ENCODE results near the gene DUSP9.

DUSP9 gene

DNA sequence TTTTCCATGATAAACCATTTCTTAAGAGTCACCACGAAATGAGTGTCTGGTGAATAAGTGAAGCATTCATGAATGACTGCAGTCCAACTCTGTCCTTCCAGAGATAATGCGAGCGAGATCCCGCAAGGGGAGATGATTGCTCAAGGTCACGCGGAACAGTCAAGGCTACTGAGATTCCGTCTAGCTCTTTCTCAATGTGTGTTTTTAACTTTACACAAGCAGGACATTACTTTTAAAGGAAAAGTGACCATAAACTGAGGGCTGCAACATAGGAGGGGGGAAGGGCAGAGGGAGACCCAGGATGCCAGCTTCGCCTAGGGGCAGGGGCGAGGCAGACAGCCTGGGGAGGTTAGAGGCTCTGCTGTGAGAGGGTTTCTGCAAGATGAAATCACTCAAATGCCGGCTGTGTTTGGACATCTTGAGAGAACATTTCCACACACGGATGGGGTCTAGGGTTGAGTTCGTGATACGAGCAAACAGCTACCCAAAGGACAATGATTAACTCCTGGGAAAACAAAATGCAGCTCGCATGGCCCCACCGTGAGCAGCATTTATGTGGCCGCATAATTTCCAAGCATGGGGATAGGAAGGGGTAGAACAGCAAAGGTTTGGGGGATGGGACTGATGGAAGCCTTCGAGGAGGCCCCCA is 24.2 kb upstream of the DUSP9 start:
- no peak for DNase-seq

DNA sequence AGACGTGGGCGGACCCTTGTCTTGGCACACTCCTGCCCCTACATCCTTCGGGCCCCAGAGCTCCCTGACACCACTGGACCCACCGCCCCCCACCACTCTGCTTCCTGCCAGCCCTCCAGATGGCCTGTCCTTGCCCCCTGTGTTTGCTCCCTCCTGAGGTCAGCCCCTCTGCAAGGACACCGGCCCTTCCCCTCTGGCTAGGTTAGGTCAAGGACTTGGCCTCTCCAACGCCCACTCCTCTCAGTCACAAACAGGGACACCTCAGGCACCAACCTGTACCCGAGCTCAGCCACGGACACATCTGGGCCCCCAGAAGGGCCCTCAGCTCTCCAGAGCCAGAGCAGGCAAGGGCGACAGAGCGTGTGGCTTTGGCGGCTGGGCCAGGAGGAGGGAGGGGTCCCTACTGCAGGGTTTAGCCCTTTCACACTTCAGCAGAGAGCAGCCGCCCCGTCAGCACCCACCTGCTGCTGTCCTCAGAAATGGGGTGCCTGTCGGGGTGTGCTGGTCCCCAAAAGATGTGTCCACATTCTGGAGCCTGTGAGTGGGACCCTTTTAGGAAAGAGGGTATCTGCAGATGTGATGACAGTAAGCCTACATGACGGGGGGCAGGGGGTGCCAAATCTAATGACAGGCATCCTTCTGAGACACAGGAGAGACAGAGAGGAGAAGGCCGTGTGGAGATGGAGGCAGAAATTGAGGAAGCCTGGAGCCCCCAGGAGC is 23.5 kb upstream of the DUSP9 start:
- DNase-seq = no peak

DNA sequence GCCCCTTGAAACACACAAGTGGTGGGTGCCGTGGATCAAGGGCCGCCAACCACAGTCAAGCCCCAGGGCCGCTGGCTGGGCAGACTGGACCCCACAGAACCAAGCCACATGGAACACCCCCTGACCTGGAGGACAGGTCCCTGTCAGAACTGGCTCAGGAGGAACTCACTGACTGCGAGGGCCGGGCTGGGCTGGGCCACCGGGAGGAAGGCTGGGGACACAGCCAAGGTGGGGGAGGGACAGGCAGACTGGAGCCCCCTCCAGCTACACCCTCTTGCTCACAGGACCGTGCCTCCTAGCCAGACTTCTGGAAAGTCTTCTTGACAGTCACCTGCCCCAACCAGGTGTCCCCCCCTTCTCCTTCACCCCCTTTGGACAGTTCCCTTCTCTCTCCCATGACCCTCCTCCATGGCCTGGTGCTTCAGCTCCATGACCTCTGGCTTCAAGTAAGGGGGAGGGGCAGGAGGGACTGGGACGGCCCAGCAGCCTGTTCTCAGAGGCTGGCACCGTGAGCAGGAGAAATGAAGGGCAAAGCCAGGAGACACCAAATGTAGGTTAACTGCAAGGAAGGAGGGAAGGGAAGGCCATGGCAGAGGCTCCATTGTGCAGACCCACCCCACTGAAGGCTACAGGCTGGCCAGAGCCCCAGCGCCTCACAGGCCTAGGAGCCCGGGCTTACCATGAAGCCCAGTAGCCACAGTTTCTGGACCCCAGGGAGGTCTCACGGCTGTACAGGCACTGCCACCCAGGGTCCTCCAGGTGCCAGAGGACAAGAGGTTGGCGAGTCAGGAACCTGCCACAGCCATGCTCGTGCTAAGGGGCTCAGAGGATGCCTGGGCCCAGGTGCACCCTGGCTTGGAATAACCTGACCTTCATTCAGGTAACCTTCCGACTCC is 22.6 kb upstream of the DUSP9 start:
- DNase-seq = no peak

DNA sequence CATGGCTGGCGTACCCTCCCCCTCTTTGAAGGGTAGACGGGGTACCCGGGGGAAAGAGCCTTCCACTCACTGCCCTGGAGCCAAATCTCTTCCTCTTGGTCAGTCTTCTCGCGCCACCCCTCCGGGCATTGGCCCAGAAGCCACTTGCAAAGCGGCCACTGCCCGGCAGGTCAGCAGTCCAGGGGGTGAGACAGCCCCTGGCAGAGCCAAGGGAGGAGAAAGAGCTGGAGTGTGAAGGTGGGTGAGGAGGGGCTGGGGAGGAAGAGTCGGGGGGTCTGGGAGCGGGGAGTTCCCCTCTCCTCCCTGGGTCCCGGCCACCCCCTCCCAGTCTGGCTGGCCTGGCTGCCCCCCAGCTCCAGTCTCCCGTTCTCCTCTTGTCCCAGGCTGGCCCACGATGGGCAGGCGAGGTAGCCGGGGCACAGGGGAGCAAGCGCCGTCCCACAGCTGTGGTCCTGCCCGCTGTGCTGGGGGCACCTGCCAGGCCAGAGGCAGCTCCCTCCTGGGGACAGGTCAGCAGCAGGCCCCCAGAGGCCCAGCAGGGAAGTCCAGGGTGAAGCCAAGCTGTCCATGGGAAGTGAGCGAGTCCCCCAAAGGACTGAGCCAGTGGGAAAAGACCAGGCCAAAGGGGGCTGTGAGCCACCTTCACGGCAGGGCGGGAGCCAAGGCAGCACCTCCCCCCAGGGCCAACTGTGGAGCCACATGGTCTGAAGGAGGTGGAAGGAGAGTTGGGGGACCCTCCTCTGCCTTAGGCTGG is 21.6 kb upstream of the DUSP9 start:
- no peak for DNase-seq

DNA sequence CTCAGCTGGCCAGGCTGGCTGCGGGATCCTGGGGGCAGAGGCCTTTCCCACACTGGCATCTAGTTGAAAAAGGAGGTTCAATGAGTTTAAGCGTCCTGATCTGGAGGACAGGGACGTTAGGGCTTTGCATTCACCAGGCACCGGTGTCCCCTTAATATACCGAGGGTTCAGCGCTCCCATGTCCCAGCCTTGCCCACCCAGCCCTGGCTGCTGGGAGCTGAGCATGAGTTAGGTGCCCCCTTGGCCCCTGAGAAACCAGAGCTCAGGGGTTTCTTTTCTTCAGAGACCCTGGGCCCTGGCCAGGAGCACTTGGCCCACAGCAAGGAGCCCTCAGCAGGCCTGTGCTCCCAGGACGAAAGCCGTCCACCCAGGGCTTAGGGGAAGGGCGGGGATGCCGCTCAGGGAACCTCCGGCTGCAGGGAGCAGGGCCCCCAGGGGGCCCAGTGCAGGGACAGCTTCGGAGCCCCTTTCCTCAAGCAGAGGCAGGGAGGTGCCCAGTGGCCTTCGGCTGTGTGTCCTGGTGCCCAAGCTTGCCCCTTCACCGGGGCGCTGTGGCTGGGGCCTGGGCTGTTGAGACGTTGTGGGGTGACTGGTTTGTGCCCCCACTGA is 20.9 kb upstream of the DUSP9 start:
- DNase-seq = no peak

DNA sequence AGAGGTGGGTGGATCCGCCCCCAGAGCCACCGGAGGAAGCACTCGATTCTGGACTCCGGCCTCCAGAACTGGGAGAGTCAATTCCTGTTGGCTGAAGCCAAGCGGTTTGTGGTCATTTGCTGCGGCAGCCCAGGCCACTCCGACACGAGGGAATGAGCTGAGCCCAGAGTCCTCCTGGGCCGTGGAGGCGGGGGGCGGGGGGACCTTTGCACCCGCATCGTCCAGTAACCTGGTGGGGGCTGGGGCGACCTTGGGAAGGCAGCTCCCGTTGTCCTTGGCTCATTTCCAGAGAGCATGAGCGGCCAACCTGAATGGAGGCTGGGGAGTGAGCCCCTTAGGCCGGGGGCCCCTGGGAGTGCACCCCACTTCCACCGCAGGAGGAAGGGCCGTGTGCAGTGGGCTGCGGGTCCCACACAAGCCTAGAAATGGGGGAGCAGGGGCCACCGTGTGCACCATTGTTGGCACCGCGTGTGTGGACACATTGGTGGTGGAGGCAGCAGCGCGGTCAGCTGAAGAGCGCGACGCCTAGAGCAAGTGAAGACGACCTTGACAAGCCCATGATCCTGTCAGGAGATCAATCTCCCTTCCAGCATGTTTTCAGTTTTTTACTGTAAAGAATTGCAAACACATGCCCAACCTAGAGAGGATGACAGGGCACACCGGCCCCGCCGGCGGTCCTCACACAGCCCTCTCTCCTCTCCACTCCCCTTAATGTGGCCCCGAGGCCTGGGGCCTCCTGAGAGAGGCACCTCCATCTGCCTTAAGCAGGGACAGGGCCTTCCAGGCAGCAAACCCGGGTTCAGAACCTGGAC is 19.9 kb upstream of the DUSP9 start:
- no peak for DNase-seq

DNA sequence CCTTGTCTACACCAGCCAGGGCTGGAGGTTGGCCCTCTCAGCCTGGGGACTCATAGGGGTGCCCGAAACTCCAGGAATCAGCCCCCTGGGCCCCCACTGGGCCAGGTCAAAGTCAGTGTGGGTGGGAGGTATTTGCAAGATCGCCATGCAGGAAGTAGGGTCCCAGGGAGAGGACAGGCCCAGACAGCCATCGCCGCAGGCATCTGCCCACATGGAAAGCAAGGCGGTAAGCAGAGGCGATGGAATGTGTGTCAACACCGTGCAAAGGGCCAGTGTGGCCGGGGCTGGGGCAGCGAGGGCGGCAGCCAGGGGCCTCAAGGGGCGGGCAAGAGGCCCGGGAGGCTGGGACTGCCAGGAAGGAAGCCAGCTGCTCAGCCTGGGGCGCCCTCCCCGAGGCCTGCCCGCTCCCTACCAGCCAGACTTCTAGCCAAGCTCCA is 19.3 kb upstream of the DUSP9 start:
- DNase-seq = no peak

DNA sequence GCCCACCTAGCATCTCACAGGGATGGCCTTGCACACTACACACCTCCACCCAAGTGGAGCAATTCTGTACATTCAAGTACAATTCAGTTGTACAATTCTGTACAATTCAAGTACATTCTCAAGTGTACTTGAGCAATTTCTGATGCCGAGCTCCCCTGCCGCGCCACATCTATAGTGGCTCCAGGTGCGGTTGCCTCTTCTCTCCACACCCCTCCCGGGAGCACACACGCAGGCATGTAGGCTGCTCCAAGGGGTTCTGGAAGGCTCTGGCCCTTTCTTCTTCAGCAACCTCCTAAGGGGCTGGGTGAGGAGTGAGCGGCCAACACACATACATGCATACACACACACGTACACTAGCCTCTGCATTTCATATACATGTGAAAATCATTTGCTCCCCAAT is 18.9 kb upstream of the DUSP9 start:
- no peak for DNase-seq

DNA sequence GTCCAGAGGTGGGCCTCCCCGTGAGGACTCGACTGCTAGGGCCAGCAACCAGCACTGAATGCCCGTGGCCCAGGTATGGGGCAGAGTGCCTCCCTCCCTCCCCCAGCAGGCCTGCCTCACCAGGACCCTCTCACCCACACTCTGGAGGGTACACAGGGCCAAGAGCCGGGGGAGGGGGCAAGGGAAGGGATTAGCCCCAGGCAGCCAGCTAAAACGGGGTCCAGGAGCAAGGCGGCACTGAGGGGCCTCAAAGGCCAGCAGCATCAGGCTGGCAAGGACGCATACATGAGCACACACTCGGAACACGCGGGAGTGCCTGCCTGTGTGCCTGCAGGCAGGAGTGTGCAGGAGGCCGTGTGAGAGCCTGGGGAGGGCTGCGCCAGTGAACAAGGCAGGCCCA is 18.3 kb upstream of the DUSP9 start:
- no peak for DNase-seq

DNA sequence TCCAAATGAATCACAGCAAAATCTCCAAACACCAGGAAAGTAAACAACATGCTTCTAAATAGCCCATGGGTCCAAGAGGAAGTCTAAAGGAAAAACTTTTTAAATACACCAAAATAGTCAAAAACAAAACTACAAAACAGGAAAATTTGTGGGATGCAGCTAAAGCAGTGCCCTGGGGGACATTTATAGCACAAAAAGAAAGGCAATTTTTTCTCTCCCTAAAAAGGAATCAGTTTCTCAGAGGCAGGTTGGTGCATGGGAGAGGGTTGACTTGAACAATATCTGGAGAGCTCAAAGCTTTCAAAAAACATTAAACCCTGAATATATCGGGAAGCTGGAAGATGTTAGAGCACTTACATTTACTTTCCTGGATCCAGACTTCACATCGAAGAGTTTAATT is 15.7 kb upstream of the DUSP9 start:
- no peak for DNase-seq

DNA sequence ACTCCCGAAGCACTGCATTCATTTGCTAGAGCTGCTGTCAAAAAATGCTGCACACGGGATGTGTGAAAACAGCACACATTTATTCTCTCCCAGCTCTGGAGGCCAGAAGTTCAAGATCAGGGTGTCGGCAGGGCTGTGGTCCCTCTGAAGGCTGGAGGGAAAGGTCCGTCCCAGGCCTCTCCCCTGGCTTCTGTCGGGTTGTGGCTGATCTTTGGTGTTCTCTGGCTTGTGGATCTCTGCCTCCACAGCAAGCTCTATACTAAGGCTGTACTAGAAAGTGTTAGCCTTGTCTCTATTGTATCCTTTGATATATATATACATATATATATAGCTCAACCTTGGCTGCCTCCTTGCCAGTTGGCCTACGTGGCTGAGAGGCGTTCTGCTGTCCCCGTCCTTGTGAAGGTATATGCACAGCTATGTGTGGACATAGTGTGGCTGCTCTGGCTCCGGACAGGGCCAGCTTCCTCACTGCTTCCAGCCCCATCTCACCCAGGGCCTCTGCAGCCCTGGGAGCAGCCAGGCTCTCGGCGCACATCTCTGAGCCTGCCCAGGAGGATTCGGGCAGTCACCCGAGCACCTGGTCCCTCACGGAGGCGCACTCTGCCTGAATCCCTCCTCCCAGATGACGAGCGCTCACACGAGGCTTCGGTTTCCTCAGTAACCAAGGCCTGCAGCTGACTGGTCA is 15.0 kb upstream of the DUSP9 start:
- DNase-seq = no peak

DNA sequence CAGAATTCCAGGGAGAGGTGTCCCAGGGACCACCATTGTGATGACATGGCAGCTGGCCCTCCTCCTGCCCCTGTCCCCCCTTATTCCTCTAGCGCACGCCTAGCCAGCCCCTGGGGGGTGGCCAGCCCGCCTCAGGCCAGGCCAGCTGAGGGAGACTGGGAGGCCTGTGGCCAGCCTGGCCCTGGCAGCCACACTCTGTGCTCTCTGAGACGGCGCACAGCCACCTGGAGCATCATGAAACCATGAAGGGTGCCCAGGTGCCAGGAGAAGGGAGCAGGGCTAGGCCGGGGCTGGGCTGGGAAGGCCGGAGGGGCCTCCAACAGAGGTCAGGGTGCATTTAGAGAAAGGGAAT is 14.4 kb upstream of the DUSP9 start:
- no peak for DNase-seq

DNA sequence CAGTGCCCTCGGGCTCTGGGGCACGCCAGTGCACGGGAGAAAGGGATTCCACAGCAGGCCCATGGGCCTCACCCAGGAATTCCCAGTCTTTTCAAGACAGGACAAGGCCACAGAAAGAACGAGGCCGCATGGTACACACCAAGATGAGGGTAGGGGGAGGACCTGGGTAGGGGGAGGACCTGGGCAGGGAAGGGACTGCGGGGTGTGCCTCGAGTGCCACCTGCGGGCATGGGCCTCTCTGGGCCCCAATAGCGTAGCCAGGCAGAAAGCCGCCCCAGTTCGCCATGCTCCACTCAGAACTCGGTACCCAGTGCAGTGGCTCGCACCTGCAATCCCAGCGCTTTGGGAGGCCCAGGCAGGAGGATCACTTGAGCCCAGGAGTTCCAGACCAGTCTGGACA is 14.0 kb upstream of the DUSP9 start:
- no peak for DNase-seq

DNA sequence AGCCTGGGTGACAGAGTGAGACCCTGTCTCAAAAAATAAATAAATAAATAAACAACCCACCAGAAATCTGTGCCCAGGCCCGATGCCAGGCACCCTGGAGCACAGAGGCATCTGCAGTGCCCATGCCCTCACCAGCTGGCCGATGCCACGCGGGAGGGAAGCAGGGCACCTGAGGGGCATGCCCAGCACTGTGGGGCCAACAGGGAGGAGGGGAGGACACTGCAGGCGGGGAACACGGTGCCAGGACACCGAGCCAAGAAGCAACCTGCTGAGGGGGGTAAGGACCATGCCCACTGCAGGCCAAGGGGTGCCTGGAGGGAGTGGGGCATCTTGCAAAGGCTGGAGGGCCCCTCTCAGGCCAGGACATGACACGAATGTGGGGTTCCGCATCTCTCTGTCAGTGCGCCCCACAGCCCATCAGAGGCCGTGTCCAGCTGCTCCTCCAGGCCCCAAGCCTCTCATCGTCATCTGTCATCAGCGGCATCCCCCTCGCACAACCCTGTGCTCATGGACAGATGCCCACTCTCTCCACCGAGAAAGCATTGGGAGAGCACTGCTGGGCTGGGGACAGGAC is 13.3 kb upstream of the DUSP9 start:
- no peak for DNase-seq

DNA sequence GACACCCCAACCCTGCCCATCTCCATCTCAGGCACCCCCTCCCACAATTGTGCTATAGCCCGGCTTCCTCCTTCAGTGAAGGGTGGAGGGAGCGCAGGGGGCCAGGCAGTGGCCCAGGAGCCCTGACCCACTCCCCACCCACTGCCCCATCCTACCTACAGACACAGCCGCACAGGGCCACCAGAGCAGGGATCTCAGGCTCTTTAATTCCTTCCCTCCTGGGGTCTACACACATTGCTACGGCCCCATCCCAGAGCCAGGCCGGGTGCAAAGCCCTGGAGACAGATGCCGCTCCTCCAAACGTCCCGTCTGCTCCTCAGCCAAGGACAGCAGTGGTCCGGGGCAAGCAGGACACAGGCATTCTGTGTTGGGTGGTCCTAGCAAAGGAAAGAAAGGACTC is 12.8 kb upstream of the DUSP9 start:
- DNase-seq = no peak

DNA sequence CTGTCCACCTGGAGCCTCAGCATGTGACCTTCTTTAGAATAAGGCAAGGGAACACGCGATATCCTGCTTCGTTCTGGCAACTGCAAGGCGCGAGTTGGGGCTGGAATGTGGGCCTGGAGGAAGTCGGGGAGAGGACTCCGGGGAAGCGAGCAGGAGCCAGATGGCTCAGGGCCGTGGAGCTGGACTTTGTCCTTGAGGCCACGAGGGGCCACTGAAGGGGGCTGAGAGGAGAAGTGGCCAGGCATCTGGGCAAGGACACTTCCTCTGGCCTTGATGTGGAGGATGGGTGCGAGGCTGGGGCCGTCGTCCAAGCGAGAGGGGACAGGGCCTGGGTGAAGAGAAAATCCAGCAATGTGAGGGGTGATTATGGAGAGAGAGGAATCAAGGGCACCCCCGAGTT is 12.2 kb upstream of the DUSP9 start:
- no peak for DNase-seq

DNA sequence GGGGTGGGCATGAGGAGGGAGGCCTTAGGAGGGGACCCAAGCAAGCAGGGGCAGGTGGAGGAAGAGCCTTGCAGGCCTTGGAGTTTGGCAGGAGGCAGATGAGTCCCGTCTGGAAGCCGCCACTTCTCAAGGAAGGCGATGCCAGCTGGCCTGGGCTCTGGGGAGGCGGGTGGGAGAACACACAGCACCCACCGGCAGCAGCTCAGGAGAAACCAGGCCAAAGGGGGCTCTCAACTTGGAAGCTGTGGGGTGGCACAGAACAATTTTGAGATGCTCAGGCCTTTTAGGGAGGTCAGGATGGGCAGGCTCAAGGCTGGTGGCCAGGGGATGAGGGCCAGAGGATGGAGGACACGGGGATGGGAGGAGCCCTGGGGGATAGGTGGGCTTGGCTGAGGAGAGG is 11.6 kb upstream of the DUSP9 start:
- no peak for DNase-seq

DNA sequence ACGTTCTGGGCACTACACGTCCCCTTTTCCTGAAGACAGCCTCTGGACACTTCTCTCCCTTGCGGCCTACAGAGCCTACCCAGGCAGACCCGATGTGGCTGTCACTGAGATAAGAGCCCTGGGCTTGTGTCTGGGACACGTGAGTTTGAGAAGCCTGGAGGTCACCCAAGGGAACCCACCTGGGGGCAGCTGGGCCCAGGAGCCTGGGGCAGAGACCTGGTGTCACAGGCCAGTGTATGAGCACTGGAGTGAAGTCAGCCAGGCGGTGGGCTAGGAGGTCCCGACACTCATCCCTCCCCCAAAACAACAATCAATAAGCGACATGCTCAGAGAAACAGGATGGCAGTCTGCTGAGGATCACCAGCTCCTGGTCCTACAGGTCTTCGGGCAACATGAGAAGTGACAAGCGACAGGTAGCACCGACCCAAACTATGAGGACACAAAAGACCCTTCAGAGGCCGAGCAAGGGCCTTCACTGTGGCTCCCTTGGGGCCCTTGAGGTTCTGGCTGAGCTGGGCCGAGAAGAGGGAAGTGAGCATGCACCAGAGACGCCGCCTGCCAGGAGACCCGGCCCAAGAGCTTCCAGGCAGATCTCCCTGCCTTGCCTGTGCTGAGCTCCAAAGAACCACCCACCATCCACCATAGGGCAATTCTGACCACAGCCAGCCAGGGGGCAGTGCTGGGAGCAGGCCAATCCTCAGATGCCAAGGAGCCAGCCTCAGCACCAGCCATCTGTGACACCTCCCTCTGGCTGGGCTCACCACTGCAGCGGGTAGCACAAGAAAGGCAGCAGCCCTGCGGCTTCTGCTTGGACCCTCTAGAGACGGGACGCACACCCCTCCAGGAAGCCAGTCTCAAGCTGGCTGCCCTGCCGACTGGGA is 11.0 kb upstream of the DUSP9 start:
- no peak for DNase-seq

DNA sequence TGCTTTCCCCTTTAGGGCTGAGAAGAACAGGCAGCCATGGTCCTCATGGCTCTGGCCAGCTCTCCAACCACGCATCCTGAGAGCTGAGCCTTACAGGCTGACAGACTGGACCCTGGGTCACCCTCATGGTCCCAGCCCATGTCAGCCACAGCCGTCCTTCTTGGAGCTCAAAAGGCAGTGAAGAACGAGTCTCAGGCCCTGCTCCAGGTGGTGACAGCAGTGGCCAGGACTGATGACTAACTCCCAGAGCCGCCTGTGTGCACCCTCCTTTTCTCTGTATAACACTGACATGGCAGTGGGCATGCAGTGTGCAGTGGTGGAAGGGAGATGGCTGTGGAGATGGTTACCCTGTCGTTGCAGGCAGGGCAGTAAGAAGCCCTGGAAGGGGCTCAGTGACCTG is 10.3 kb upstream of the DUSP9 start:
- DNase-seq = no peak

Measured in GDM1 (cell line).